HG02798 (cell line): ENCODE measurements around the gene CCDC89.
"Not testable (repeated sequence)": the region's sequence is repeated elsewhere in the genome, so short reads cannot be mapped to it uniquely, and the experiment has no call there.

Source experiments
- ATAC-seq: cut with Tn5 transposase; IDR thresholded peaks from one replicate; pipeline ENCODE4 v1.9.1; 2021; ENCODE audit warnings: mild to moderate bottlenecking; ENCODE audit not compliant: unreplicated experiment, poor library complexity

CCDC89 gene

DNA sequence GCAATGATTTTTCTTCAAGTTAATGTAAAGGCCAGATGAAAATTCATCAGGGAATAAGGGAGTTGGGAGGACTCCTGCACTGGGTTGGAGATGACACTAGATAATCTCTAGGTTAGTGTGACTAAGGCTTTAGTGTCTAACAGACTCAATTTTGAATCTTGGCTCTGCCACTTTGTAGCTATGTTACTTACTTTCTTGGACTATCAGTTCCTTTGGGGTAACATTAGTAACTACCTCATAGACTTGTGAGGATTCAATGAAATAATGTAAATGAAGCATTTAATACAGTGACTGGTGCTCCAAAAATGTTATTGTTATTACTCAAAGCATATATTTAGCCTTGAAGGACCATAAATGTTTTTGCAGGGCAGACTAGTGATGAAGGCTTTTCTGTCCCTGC is 9.6 kb upstream of the CCDC89 start:
- no peak for ATAC-seq

DNA sequence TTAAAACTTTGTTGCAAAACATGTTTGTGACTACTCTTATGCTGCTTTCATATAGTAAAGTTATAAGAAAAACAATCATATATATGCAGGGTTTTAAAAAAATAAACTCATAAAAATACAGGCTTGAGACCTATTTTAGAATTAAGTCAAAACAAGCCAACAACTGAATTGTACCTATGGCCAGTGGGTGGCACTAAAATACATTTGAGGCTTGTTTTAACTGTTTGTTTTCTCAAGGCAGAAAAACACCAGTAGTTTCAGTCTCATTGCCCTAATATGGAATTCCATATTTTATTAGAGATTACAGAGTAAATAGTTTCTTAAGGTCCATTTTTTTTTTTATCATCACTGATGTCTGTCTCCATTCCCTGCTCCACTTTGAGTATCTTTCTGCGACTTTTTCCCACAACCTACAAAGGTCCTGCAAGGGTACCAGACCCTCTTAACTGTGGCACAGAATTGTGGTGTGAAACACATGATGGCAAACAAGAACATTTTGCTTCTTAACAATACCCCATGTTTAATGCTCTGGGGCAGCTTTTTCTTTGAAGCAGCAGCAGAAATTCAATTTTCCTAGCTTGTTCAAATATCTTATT is 8.5 kb upstream of the CCDC89 start:
- ATAC-seq: peak; percentile 48

DNA sequence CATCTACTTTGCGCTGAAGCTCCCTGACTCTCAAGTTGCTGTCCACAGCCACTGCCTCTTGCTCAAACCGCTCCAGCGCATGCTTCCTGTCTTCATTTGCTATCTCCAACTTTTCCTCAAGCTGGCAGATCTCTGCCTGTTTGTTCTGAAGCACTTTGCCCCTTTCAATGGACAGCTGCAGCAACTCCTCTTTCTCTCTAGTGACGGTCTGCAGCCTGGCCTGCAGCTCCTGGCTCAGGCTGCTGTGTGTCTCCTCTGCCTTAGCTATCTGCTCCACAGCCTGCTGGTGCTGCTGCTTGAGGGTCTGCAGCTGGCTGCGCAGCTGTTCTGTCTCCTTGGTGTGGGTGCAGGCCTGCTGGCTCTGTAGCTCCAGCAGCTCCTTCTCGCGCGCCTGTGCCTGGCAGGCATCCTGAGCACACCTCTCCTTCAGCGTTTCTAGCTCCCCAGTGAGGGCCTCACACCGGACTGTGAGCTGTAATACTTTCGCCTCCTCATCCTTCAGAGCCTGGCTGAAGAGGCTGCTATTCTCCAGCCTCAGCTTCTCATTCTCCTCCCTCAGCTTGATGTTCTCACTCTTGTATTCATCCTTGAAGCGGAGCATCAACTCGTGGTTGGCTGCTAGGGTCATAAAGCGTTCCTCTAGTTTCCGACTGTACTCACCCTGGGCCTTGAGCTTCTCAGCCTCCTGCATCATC is 723 bp downstream of the CCDC89 start:
- ATAC-seq: no peak

DNA sequence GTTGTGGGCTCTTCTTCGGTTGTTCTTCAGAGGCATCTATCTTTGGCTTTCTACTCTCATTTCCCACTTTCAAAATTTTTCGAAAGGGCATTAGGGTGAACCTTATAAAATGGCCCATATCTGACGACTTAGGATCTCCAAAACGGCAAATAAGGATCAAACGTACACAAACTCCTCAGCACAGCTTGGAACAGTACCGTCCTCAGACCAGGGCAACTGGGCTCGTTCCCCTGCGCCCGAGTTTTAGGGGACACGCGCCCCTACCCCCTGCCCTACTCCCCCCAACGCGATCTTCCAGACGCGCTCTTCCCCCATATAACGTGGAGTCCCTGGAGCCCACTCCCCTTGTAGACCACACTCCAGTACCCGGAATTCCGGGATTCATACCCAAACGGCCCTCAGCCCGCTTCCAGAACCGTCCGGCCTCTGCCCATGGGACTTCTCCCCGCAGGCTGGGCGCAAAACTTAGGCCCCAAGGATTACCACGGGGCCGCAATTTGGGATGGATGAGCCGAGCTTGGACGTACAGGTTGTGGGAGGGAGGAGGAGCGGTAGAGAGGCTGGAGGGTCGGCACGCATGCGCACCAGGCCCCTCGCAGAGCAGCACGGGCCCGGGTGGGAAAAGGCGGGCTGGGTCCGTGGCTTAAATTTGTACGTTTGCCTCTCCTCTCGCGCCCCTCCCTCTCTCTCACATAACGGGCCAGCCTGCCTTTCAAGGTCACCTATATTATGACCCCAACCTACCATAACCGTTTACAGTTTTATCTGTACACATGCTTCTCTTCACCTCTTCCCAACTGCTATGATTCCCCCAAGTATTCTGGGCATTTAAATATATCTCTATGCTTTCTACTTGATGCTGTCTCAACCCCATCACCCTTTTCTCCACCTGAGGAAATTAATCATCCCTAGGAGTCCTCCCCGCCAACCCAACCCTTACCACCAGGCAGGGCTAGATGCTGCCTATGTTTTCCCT is 3.4 kb downstream of the CCDC89 start:
- ATAC-seq: peak; percentile 88

DNA sequence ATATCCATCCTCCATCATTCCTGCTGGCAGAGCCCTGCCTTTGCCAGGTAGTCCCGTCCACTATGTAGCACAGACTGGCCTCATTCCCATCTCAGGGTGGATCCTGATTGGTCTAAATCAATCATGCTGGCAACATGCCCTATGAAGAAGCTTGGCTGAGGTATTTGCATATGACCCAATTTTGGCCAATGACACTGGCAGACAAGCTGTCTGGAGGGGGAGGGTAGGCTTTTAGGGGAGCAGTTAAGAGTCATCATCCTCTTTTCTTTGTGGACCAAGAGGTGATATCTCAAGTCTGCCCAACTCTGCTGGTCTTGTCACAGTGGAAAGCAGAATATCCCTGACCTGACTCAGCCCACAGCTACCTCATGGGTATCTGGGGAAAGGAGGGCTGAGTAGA is 5.1 kb downstream of the CCDC89 start:
- ATAC-seq: no peak

DNA sequence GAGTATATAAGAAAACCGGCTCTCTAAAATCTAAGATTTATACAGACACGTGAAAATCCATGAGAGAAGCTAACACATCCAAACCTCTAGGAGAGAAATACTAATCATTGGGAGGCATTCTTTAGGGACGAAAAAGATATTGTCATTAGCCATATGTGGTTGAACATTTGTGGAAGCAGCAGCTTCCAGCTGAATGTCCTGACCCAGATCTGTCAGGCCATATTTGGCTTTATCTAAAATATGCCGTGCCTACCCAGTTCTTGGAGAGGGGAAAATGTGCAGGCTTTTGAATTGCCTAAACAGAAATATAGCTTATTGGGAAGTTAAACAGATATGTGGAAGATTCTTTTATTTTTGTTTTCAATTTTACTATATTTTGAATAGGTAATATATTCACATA is 6.4 kb downstream of the CCDC89 start:
- ATAC-seq: no peak

DNA sequence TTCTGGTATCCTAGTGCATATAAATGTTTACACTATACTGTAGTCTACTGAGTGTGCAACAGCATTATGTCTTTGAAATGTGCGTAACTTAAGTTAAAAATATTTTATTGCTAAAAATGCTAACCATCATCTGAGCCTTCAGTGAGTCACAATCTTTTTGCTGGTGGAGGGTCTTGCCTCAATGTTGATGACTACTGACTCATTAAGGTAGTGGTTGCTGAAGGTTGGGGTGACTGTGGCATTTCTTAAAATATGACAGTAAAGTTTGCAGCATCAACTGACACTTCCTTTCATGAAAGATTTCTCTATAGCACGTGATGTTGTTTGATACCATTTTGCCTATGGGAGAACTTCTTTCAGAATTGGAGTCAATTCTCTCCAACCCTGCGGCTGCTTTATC is 12.6 kb downstream of the CCDC89 start:
- no peak for ATAC-seq

DNA sequence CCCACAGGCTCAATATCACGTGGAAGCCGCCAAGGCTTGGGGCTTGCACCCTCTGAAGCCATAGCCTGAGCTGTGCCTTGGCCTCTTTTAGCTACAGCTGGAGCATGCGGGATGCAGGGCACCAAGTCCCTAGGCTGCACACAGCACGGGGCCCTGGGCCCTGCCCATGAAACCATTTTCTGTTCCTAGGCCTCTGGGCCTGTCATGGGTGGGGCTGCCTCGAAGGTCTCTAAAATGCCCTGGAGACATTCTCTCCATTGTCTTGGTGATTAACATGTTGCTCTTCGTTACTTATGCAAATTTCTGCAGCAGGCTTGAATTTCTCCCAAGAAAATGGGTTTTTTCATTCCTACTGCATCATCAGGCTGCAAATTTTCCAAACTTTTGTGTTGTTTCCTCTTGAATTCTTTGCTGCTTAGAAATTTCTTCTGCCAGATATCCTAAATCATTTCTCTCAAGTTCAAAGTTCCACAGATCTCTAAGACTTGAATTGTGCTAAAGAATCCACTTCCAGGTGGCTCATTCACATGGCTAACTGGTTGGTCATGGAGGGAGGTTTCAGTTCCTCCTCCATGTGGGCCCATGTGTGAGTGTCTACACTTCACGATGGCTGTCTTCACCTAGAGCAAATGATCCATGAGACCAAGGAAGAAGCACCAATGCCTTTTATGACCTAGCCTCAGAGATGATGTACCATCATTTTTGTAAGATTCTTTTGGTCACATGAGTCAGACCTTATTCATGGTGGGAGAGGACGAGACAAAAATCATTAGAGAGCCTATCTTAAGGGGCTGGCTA is 13.7 kb downstream of the CCDC89 start:
- ATAC-seq: no peak

DNA sequence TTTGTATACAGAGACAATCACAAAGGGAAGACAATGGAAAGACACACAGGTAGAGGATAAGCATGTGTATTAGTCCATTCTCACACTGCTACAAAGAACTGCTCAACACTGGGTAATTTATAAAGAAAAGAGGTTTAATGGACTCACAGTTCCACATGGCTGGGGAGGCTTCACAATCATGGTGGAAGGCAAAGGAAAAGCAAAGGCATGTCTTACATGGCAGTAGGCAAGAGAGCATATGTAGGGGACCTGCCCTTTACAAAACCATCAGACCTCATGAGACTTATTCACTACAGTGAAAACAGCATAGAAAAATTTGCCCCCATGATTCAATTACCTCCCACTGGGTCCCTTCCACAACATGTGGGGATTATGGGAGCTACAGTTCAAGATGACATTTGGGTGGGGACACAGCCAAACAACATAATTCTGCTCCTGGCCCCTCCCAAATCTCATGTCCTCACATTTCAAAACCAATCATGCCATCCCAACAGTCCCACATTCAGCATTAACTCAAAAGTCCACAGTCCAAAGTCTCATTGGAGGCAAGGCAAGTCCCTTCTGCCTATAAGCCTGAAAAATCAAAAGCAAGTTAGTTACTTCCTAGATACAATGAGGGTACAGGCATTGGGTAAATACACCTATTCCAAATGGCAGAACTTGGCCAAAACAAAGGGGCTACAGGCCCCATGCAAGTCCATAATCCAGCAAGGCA is 14.9 kb downstream of the CCDC89 start:
- ATAC-seq: not testable (repeated sequence)

DNA sequence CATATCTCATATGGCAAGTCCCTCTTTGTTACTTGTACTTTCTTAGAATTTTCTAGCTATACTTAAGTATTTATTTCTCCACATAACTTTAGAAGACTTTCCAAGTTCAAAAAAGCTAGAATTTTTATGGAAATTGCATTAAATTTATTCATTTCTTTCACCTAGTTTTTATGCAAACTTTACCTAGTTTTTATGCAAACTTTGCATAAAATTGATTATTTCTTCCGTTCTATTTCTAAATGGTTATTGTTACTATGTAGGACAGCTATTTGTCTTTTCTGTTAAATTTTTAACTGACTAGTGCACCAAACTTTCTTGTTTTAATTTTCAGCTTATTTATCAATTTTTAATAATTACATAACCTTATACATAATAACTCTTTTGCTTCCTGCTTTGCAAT is 17.8 kb downstream of the CCDC89 start:
- ATAC-seq: no peak

DNA sequence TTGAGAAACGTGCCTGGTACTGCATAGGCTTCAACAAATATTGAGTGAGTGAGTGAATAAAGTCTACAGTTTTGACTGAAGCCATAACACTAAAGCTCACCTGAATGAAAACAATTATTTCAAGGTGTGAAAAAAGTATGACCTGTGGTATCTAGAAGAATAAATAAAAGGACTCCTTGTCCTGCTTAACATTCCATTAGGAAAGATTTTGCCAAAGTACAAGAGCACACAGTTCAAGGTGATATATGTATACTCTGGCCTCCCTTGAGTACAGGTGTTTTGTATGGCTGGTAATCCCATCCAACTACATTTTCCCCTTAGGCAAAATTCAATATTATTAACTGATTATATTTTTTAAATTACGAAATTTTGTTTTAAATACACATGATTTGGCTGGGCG is 19.3 kb downstream of the CCDC89 start:
- ATAC-seq: no peak

DNA sequence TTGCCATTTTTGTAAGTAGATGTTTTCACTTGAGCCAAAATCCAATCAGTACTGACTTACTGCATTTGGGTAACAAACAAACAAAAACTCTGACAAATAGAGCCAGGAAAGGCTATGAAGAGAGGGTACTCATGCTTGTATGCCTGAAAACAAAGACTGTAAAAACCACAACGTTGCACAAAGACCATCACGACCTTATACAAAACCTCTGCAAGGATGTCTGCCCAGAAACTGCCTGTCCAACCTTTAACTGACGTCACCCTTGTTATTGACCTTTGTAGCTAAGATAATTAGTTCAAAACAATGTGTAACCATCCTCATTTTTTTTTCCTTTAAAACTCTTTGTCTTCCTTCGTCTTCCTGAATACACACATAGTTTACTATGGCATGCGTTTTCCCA is 20.3 kb downstream of the CCDC89 start:
- ATAC-seq: no peak

DNA sequence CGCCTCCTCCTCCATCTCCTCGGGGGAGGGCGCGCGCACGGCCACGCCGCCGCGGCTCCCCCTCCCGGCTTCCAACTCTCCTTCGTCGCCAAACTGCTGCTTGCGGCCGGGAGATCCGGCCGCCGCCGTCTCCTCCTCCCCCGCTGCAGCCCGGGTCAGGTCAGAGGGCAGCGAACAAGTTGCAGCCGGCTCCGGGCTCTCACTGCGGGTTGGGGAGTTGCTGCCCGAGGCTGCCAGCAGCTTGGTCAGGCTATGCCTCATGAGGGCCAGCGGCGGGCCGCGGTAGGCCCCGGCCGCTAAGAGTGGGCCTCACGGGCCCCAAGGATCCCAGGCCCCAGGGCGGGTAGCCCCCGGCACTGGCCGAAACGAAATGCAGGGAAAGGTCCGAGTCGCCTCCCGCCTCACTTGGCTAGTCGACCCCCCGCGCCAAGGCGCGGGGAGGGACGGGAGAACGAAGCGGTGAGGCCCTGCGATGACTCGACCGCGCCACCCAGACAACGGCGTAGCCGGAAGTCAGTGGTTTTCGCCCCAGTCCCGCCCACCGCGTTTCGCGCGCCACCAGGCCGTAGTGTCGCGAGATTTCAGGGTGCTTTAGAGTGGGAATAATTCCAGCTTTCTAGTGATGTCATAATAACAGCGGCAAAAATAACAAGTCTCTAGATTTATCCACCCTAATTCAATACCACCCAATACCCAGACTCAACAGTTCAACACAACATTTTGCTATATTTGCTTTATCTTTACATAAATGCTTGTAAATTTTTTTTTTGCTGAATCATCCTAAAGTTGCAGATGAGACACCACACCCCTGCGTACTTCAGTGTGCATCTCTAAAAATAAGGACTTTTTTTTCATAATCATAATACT is 21.1 kb downstream of the CCDC89 start, which contains the start of gene CREBZF:
CREBZF (minus strand) TSS at position 515 of the 867 bp plus-strand sequence; CDS start at position 261, 254 bp downstream.
- ATAC-seq: peak; percentile 92

DNA sequence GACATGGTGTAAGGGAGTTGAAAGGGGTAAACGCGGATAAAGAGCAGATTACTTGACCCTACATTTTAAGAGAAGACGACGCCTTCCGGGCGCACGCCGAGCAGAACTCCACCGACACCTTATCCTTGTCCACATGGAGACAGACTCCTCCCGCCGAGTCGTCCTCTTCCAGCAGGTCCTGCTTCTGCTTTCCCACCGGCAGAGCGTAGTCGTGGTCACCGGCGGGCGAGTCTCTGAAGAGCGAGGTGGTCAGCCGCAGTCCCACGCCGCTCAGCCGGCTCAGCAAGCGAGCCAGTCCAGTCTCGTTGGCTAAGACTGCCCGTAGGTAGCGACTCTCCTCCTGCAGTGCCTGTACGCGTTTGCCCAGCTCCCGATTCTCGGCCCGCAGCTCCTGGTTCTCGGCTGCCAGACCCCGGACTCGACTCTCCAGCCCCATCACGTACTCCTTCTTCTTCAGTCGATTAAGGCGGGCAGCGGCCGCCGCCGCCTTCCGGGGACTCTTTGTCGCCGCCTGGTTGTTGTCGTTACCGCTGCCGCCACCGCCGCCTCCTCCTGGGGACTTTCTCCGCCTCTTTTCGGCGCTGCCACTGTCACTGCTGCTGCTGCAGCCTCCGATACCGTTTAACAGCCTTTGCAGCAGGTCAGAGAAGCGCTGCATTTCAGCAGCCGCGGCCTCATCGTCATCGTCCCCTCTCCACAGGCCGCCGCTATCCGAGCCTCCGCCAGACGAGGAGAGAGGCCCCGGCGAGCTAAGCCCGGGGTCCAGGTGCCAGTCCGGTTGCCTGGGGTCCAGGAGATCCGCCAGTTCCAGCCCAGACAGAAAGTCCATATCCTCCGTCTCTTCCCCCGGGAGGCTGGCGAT is 22.0 kb downstream of the CCDC89 start:
- ATAC-seq: peak; percentile 73

DNA sequence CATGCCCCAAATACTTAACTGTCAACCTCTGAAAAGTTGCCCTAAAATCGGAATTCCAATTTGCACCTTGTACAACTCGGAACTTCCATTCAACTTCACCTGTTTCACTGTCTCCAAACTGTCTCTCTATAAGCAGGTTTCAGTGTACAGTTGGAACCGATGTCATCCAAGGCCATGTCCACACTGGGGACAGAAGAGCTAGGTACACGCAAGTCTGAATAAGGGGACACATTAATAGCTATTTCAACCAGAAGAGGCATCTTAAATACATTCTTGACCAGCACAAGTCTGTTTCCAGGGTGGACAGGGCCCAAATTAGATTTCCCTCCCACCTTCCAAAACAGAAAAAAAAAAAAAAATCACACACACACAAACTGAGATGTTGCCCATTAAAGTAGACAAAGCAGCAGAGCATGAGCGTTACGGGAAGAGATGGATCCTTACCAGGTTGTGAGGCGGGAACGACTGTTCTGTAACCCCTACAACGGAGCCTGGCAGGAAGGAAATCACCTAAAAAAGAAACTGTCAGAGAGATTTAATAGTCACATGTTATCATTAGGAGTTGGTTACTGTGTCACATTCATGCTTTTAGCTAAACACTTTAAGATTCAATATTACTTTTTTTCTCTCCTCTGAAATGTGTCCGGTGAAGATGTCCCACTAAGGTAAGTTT is 22.8 kb downstream of the CCDC89 start:
- ATAC-seq: no peak

DNA sequence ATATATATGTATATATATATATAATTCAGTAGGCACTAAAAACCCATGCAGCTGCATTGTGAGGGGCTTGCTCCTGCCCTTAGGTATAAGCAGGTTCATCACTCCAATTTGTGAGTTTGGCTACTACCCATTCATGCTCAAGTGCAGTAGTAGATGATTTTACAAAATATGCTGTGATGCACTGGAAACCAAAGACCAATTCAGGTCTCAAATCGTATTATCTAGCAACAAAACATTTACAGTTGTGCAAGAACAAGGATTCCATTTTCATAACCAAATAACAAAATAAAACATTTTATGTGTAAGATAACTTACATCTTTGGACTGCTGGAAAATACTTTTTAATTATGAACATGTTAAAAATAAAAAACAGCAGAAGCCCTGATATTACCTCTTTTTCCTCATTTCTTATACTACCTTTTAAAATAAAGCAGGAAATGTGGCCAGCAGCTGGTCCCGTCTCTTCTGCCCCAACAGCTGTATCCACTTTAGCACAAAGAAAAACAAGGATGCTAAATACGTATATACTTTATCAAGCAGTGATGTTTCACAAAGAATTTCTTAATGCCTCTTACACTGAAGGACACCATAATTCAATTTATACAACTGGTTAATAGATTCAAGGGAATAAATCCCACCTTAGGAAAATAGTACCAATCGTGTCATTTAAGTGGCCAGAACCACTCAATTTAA is 23.9 kb downstream of the CCDC89 start:
- ATAC-seq: no peak

DNA sequence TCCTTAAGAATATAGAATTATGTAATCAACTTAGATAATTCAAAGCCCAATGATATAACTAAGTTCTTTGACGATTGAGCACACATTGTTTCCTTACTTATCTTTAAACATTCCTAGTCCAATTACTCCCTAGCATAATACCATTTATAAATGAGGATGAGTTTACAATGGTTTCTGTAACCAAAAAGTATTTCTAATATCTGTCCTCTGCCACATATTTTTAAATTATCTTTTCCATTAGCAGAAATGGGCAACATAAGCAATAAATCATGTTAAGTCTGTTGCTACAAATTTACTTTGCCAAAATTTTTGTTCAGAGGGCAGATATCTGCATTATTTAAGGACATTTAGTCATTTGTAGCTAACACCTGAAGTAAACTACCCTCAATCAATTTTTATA is 27.8 kb downstream of the CCDC89 start:
- ATAC-seq: no peak
